ENCODE measurements around the gene ABI1.
A peak's percentile ranks its signal among the peaks of the same experiment; 100 is the strongest.

Gene ABI1

DNA sequence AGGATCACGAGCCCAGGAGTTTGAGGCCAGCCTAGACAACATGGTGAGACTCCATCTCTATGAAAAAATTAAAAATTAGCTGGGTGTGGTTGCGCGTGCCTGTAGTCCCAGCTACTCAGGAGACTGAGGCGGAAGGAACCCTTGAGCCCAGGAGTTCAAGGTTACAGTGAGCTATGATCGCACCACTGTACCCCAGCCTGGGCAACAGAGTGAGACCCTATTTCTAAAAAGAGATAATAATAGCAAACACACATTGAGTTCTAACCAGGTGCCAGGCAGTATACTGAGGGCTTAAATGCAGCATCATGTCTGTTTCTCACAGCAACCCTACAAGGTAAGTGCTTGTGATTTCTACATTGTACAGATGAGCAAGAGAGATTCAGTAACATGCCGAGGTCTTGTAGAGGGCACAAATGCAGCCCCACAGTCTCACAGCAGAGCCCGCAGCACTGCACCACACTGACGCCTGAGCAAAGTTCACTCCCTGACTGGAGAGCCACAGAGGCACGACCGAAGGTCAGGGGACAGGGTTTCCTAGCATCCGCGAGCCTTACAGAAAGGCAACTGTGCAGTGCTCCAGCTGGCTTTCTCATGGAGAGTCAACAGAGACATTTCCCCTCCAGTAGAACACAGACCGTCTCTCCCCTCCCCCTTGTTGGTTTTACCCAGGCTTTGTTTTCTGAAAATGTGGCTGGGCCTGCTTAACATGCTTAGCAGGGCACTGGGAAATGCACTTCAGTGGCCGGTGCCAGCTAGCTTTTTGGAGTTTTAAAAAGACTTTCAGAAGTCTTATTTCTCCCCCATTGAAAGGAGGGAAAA is 126.8 kb downstream of the ABI1 start:
- DNase-seq (ENCODE audit: low spot score in 2 of 2) (no peak), ATAC-seq (replicated peaks; ENCODE audit: extremely low read depth, poor library complexity, severe bottlenecking) (no peak)
- no peaks in the 10 kb centered on the region for H3K4me1 Mint-ChIP-seq
- H3K27ac Mint-ChIP-seq (ENCODE audit: low read depth): no peak overlapping the region
- H3K9me3 Mint-ChIP-seq: no peaks in the 10 kb centered on the region
- no peaks in the 10 kb centered on the region for H3K27me3 Mint-ChIP-seq
- H3K36me3 Mint-ChIP-seq (ENCODE audit: insufficient read depth): peaks cover 2% of the 10 kb centered on the region
- H3K4me3 Mint-ChIP-seq: no peak overlapping the region

DNA sequence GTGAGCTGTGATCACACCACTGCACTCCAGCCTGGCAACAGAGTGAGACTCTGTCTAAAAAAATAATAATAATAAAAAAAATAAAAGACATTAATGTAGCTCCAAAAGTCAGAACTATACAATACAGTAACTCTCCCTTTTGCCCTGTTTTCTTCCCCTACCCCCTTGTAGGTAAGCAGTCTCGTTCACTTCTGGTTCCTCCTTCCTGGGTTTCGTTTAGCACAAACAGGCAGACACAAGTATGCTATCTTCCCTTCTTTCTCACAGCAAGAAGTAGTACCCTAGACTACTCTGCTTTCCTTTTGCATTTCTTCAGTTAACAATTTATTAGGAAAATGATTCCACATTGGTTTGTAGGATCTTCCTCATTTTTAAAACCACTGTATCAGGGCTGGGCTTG is 130.2 kb downstream of the ABI1 start:
- ATAC-seq (replicated peaks; ENCODE audit: extremely low read depth, poor library complexity, severe bottlenecking) (no peak), DNase-seq (ENCODE audit: low spot score in 2 of 2) (no peak)
- no peaks in the 10 kb centered on the region for H3K9me3 Mint-ChIP-seq
- no peak overlapping the region for H3K4me3 Mint-ChIP-seq
- peaks cover 1% of the 10 kb centered on the region for H3K36me3 Mint-ChIP-seq (ENCODE audit: insufficient read depth)
- peaks cover 5% of the 10 kb centered on the region for H3K4me1 Mint-ChIP-seq
- no peak overlapping the region for H3K27ac Mint-ChIP-seq (ENCODE audit: low read depth)
- H3K27me3 Mint-ChIP-seq: no peaks in the 10 kb centered on the region

- no peak for ATAC-seq (replicated peaks; ENCODE audit: extremely low read depth, poor library complexity, severe bottlenecking)
Observed at GRCh38 chr10:26729395-26729794, 131.4 kb downstream of the ABI1 start.

DNA sequence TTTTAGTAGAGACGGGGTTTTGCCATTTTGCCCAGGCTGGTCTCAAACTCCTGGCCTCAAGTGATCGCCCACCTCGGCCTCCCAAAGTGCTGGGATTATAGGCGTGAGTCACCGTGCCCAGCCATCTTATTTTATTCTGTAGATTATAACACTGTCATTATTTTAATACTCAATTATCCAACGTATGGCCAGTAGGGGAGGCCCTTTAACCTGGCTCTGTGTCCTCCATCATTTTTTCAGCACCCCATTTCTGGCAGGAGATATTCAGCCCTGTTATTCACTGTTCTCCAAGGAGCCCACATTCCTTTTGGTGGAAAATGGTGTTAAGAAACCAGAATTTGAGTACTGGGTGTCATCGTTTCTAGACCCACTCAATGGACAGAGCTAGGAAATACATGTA is 131.8 kb downstream of the ABI1 start:
- Mint-ChIP-seq H3K27me3 (no peaks in the 10 kb centered on the region), H3K9me3 (no peaks in the 10 kb centered on the region), H3K36me3 (ENCODE audit: insufficient read depth) (peaks cover 2% of the 10 kb centered on the region), H3K27ac (ENCODE audit: low read depth) (no peak overlapping the region), H3K4me1 (peaks cover 5% of the 10 kb centered on the region), H3K4me3 (no peak overlapping the region)
- ATAC-seq (replicated peaks; ENCODE audit: extremely low read depth, poor library complexity, severe bottlenecking) (no peak), DNase-seq (ENCODE audit: low spot score in 2 of 2) (no peak)

More at GRCh38 chr10:26729395-26729794, 131.4 kb downstream of the ABI1 start:
- H3K36me3 Mint-ChIP-seq (ENCODE audit: insufficient read depth): peaks cover 2% of the 10 kb centered on the region
- no peak for DNase-seq (ENCODE audit: low spot score in 2 of 2)
- H3K4me3 Mint-ChIP-seq: no peak overlapping the region
- peaks cover 5% of the 10 kb centered on the region for H3K4me1 Mint-ChIP-seq
- H3K9me3 Mint-ChIP-seq: no peaks in the 10 kb centered on the region
- no peaks in the 10 kb centered on the region for H3K27me3 Mint-ChIP-seq
- H3K27ac Mint-ChIP-seq (ENCODE audit: low read depth): no peak overlapping the region

- Mint-ChIP-seq H3K27me3 (no peaks in the 10 kb centered on the region), H3K9me3 (no peaks in the 10 kb centered on the region), H3K27ac (ENCODE audit: low read depth) (no peak overlapping the region), H3K4me3 (no peak overlapping the region), H3K4me1 (peaks cover 6% of the 10 kb centered on the region), H3K36me3 (ENCODE audit: insufficient read depth) (peaks cover 4% of the 10 kb centered on the region)
- DNase-seq (ENCODE audit: low spot score in 2 of 2) (no peak), ATAC-seq (replicated peaks; ENCODE audit: extremely low read depth, poor library complexity, severe bottlenecking) (no peak)
Observed at GRCh38 chr10:26727005-26727404, 133.8 kb downstream of the ABI1 start.

GRCh38 chr10:26725837-26726727 is 134.7 kb downstream of the ABI1 start:
- ATAC-seq (replicated peaks; ENCODE audit: extremely low read depth, poor library complexity, severe bottlenecking) (no peak), DNase-seq (ENCODE audit: low spot score in 2 of 2) (no peak)
- peaks cover 15% of the 10 kb centered on the region for H3K4me1 Mint-ChIP-seq
- no peaks in the 10 kb centered on the region for H3K9me3 Mint-ChIP-seq
- H3K27ac Mint-ChIP-seq (ENCODE audit: low read depth): no peak overlapping the region
- H3K36me3 Mint-ChIP-seq (ENCODE audit: insufficient read depth): peaks cover 4% of the 10 kb centered on the region
- no peaks in the 10 kb centered on the region for H3K27me3 Mint-ChIP-seq
- H3K4me3 Mint-ChIP-seq: no peak overlapping the region

DNA sequence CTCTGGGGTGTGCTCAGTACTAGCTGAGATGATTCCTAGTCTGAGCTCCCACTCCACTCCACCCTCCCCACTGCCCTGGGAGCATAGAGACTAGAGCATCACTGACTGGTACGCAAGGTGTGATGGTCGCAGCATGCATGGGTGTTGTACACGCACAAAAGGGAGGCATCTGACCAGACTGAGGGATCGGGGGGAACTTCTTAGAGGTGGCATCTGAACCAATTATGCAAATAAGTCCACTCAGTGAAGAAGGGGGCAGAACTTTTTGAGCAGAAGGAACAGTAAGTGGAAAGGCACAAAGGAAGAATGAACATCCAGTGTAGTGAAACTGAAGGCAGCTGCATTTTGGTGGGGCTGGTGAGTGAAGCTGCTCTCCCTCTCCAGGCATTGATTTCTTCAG is 137.7 kb downstream of the ABI1 start:
- no peak overlapping the region for H3K27ac Mint-ChIP-seq (ENCODE audit: low read depth)
- H3K4me1 Mint-ChIP-seq: peaks cover 15% of the 10 kb centered on the region
- ATAC-seq (replicated peaks; ENCODE audit: extremely low read depth, poor library complexity, severe bottlenecking): no peak
- no peak for DNase-seq (ENCODE audit: low spot score in 2 of 2)
- no peaks in the 10 kb centered on the region for H3K9me3 Mint-ChIP-seq
- no peak overlapping the region for H3K4me3 Mint-ChIP-seq
- no peaks in the 10 kb centered on the region for H3K27me3 Mint-ChIP-seq
- H3K36me3 Mint-ChIP-seq (ENCODE audit: insufficient read depth): peaks cover 8% of the 10 kb centered on the region

DNA sequence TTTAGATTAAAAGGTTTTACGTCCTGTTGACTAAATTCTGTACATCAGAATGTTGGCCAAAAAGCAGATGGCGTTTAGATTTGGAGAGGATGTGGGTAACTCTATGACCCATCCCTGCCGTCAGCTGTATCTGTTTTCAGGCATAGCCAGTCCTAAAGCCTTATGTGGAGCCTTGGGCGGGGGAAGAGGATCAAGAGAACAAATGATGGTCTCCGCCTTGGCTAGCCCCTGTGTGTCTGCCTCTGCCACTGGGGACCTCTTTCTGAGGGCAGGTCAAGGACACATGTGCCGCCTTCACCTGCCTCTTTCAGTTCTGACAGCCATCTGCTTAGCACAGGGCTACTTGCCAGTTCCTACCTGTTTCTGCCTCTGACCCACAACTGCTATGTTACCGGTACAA is 139.2 kb downstream of the ABI1 start:
- H3K27me3 Mint-ChIP-seq: no peaks in the 10 kb centered on the region
- ATAC-seq (replicated peaks; ENCODE audit: extremely low read depth, poor library complexity, severe bottlenecking): peak; percentile 98
- DNase-seq (ENCODE audit: low spot score in 2 of 2): peak; percentile 27 to 67
- peak overlapping the region; percentile 44 for H3K4me3 Mint-ChIP-seq
- H3K4me1 Mint-ChIP-seq: peaks cover 15% of the 10 kb centered on the region
- peak overlapping the region; percentile 93 for H3K27ac Mint-ChIP-seq (ENCODE audit: low read depth)
- H3K9me3 Mint-ChIP-seq: no peaks in the 10 kb centered on the region
- H3K36me3 Mint-ChIP-seq (ENCODE audit: insufficient read depth): peaks cover 8% of the 10 kb centered on the region

DNA sequence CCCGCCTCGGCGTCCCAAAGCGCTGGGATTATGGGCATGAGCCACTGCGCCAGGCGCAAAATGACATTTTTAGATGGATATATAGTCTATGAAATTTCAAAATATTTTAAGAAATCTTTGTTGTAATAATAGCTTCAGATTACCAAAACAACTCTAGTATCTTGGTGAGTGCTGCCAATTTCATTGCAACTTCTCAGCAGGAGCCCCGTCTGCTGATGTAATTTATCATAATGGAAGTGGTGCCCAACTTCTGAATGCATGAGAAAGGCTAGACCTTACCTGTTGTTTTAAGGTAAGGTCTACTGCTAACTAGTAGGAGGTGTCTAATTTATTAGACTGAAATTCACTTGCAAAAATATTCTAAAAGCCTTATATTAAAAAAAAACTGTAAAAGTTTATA is 143.3 kb downstream of the ABI1 start:
- H3K36me3 Mint-ChIP-seq (ENCODE audit: insufficient read depth): peaks cover 5% of the 10 kb centered on the region
- no peak for DNase-seq (ENCODE audit: low spot score in 2 of 2)

DNA sequence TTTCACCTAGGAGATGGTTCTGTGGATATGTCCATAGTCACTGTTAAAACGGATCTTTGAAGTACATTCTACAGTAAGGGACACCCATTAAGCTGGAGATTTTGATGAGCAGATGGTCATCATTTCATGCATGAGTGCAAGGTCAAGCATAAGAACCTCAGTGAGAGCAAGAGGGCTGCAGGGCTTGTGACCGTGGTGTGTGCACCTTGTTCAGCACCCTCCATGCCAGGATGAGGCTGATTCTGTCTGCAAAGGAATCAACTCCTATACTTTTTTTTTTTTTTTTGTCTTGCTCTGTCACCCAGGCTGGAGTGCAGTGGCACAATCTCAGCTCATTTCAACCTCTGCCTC is 145.6 kb downstream of the ABI1 start:
- Mint-ChIP-seq H3K4me3 (no peak overlapping the region), H3K27ac (ENCODE audit: low read depth) (no peak overlapping the region), H3K4me1 (no peaks in the 10 kb centered on the region), H3K27me3 (no peaks in the 10 kb centered on the region), H3K9me3 (no peaks in the 10 kb centered on the region), H3K36me3 (ENCODE audit: insufficient read depth) (peaks cover 5% of the 10 kb centered on the region)
- ATAC-seq (replicated peaks; ENCODE audit: extremely low read depth, poor library complexity, severe bottlenecking): no peak
- no peak for DNase-seq (ENCODE audit: low spot score in 2 of 2)

More for the DNA sequence above, 143.3 kb downstream of the ABI1 start:
- Mint-ChIP-seq H3K4me1 (peaks cover 11% of the 10 kb centered on the region), H3K27me3 (no peaks in the 10 kb centered on the region), H3K27ac (ENCODE audit: low read depth) (no peak overlapping the region), H3K4me3 (no peak overlapping the region), H3K9me3 (no peaks in the 10 kb centered on the region)
- no peak for ATAC-seq (replicated peaks; ENCODE audit: extremely low read depth, poor library complexity, severe bottlenecking)

DNA sequence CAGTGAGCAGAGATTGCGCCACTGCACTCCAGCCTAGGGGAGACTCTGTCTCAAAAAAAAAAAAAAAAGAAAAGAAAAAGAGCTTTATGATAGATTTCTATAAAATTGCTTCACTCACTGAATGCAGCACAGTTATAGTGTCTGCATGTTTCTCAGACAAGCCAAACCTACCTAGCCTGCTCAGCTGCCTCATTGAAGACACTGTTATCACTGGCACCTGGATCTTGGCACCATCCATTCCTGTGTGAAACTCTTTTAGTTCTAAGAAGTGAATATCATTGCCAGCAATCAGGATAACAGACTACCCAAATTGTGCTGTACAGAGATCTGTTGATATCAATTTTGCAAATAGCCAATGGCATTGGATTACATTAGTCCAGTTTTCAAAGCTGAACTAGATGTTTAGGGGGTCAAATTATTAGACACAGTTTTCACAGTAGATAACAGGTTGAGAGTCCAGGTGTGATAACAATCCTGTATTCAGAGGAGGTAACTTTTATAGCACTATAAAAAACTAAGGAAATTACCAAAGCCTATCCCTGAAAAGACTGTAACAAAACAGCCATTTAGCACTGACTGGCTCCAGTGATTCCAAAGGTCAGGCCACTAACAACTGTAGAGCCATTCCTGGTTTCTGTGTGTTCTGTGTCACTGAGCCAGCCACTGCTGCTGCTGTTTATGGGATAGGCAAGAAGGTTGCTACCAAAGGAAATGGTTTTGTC is 146.2 kb downstream of the ABI1 start:
- Mint-ChIP-seq H3K4me3 (no peak overlapping the region), H3K4me1 (no peaks in the 10 kb centered on the region), H3K9me3 (no peaks in the 10 kb centered on the region), H3K27me3 (no peaks in the 10 kb centered on the region), H3K27ac (ENCODE audit: low read depth) (peak overlapping the region; percentile 59), H3K36me3 (ENCODE audit: insufficient read depth) (peaks cover 5% of the 10 kb centered on the region)
- ATAC-seq (replicated peaks; ENCODE audit: extremely low read depth, poor library complexity, severe bottlenecking) (no peak), DNase-seq (ENCODE audit: low spot score in 2 of 2) (no peak)

DNA sequence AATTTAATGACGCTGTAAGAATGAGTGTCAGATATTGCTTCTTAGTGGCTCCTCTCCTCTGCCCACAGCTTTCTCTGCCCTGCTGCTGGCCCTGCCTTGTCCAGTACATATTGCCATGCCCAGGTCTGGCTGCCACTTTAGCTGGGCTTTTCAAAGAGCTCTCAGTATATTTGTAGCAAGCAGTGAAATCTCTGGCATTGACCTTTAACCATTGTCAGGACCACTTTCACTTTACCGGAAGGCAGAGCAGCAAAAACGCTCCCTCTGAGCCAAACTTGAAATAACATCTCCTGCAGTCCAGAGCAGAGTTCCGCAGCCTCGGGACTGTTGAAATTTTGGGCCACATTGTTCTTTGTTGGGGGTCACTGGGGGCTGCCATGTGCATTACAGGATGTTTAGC is 149.4 kb downstream of the ABI1 start:
- H3K4me3 Mint-ChIP-seq: no peak overlapping the region
- H3K4me1 Mint-ChIP-seq: peaks cover 4% of the 10 kb centered on the region
- DNase-seq (ENCODE audit: low spot score in 2 of 2) (no peak), ATAC-seq (replicated peaks; ENCODE audit: extremely low read depth, poor library complexity, severe bottlenecking) (no peak)
- no peak overlapping the region for H3K27ac Mint-ChIP-seq (ENCODE audit: low read depth)
- H3K9me3 Mint-ChIP-seq: no peaks in the 10 kb centered on the region
- peaks cover 5% of the 10 kb centered on the region for H3K36me3 Mint-ChIP-seq (ENCODE audit: insufficient read depth)
- no peaks in the 10 kb centered on the region for H3K27me3 Mint-ChIP-seq

Data from central memory CD8-positive, alpha-beta T cell (primary cell).